GM12874 (cell line): ENCODE results near the gene TDRD5.

Experiments
- TF ChIP-seq, protein P1 (sequence below): IDR thresholded peaks from 2 replicates; pipeline ENCODE4 v1.5.1; 2011; ENCODE audit warnings: low read depth, mild to moderate bottlenecking, control low read depth, low read length, moderate library complexity; ENCODE audit not compliant: insufficient read depth

TDRD5 gene, protein sequence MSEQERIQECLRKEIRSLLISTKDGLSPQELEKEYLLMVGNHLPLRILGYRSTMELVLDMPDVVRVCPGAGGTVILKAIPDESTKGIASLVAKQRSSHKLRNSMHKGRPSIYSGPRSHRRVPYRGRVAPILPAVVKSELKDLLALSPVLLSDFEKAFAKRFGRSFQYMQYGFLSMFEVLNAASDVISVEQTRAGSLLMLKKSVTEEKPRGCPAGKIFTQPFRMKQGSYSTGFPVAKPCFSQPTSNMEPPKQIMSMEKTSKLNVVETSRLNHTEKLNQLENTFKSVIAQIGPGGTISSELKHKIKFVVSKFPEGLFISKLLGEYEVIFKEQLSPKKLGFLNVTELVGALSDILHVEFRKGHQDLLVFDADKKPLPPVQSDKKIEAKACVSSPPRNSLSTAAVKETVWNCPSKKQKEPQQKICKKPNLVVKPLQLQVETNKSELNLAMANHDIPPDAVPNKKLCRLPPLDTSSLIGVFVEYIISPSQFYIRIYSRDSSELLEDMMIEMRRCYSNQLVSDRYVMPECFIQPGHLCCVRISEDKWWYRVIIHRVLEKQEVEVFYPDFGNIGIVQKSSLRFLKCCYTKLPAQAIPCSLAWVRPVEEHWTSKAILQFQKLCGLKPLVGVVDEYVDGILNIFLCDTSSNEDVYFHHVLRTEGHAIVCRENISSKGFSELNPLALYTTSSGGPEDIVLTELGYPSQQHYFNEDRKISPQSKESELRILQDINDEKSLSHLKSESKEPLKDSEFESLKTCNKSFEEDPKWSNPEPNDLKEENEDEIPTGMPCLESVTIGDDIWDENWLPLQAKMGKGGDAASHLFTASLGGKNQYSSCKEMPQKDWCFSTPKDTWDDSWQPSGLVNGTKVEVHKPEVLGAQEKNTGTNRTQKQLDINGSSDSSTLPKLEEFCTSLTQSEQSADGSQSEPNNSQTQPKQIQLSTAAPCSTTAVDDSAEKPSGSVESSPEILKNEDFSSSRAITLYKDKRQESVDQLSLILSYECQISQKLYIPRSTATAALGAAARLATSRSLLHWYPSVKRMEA

DNA sequence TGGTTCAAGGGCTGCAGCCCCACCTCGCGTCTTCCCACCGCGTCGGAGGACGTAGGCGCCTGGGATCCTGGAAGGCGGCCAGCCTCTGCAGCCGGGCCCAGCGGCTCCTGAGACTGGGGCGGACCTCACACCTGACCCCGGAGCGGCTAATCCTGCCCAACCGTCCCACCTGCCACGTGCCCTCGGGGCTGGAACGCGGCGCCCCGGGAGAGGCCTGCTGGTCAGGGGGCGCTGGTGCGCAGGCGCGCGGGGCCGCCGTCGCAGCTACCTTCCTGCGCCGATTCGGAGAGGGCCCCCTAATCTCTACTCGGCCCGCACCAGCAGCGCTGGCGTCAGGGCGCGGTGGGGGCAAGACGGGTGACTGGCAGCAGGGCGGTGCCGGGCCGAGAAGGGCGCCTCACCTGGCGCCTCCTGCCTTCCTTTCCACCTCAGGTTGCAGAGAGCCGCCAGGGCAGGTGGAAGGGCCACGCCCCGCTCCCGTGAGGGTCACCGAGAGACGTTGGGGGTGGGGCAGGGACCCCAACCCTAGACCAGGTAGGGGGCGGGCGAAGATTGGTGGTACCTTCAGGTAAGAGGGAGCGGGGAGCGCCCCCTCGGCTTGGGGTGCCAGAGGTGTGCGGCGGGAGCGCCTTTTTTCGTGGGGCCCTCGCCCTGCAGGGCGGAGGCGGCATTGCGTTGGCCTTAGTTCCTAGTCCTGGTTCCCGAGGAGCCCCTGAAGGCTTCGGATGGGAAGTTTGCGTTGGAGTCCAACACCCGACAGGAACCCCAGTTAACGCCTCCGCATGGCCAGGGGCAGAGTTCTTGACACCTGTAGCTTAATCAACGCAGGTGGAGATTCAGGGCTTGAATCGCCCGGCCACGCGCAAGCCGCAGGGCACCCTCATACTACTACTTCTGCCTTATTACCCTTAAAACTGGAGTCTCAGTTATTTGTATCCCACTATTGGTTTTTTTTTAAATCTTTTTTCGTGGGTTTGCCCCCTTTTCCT is at the start of gene TDRD5:
Gene TDRD5 (plus strand): TSS at position 241 of the 989 bp plus-strand sequence. CDS start 784 bp downstream, outside the sequence.
- TF ChIP-seq, protein P1, sequence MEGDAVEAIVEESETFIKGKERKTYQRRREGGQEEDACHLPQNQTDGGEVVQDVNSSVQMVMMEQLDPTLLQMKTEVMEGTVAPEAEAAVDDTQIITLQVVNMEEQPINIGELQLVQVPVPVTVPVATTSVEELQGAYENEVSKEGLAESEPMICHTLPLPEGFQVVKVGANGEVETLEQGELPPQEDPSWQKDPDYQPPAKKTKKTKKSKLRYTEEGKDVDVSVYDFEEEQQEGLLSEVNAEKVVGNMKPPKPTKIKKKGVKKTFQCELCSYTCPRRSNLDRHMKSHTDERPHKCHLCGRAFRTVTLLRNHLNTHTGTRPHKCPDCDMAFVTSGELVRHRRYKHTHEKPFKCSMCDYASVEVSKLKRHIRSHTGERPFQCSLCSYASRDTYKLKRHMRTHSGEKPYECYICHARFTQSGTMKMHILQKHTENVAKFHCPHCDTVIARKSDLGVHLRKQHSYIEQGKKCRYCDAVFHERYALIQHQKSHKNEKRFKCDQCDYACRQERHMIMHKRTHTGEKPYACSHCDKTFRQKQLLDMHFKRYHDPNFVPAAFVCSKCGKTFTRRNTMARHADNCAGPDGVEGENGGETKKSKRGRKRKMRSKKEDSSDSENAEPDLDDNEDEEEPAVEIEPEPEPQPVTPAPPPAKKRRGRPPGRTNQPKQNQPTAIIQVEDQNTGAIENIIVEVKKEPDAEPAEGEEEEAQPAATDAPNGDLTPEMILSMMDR: no peak

DNA sequence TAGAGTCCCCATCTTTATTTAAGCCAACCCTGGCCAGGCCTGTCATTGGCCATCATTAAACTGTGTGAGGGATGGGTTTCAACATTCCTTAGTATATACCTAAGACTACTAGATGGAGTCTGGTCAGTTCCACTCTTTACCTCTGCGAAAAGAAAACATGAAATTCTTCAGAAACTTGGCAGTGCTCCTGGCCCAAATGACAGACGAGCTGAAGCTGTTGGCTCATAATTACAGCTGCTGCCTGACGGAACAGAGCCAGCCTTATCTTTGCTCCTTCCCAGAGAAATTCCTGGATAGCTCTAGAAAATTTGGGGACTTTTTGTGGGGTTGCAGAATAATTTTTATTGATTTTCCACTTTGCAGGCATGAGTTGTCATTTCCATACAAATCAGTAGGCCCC is 46.3 kb upstream of the TDRD5 start:
- TF ChIP-seq, protein P1: no peak

DNA sequence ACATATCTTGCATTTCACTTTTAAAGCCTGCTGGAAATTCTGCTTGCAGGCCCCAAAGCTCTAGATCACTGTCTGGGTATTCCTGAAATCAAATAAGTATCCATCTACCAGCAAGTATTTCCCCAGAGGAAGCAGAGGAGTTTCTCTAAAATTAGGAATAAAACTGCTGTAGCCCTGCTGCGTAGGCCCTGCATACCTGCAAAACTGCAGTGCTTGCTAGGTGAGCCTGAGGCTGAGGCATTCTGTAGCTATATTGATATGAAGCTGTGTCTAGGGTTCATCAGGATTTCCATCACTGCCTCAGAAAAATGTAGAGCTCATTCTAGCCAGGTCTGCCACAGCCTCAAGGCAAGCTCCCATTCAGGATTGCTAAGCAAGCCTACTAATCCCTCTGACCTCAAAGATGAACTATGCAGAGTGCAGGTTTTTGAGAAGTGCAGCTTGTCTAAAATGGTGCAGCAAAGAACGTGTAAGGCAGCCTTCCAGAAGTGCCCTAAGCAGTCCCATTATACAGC is 44.6 kb upstream of the TDRD5 start:
- TF ChIP-seq, protein P1: no peak

DNA sequence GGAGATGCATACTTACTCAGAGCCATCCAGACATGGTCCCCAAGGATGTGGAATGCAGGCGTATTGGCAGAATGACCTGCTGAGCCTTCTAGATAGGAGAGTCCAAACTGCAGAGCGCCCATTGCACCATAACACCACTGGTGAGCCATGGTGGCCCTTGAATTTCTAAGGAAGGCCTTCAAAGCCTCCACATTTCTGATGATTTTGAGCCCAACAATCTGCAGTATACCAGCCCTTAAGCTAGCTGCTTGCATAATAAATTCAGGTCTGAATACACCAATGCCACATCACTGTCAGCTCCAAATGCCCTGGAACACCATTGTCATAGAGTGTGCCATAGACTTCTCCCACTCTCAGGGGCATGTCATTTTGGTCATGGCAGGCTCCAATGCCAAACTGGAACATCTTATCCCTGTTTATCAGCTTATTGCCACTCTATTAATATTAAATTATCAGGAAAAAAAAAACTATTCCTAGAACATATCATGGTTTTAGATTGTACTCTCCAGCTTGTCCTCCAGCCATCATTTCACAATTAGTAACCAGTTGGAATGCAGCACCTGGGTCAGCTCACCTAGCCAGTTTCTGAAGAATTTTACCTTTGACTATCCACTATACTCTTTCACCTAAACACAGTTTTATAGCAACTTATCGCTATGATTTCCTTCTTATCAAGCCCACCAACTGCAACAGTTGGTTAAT is 42.8 kb upstream of the TDRD5 start:
- TF ChIP-seq, protein P1: no peak

DNA sequence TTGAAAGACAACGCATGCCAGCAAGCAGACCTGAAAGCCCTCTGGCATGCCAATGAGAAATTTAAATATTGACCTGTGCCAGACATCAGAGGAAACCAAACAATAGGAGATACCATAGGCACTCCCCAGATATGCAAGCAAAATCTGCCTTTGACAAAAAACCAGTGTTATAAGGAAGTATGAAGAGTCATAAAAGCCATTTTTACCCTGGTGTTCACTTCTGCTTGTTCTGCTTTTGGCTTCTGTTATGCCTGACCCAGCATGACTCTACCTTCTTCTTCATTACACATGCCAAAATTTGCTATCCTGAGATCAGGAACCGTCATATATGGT is 42.3 kb upstream of the TDRD5 start:
- TF ChIP-seq, protein P1: no peak

DNA sequence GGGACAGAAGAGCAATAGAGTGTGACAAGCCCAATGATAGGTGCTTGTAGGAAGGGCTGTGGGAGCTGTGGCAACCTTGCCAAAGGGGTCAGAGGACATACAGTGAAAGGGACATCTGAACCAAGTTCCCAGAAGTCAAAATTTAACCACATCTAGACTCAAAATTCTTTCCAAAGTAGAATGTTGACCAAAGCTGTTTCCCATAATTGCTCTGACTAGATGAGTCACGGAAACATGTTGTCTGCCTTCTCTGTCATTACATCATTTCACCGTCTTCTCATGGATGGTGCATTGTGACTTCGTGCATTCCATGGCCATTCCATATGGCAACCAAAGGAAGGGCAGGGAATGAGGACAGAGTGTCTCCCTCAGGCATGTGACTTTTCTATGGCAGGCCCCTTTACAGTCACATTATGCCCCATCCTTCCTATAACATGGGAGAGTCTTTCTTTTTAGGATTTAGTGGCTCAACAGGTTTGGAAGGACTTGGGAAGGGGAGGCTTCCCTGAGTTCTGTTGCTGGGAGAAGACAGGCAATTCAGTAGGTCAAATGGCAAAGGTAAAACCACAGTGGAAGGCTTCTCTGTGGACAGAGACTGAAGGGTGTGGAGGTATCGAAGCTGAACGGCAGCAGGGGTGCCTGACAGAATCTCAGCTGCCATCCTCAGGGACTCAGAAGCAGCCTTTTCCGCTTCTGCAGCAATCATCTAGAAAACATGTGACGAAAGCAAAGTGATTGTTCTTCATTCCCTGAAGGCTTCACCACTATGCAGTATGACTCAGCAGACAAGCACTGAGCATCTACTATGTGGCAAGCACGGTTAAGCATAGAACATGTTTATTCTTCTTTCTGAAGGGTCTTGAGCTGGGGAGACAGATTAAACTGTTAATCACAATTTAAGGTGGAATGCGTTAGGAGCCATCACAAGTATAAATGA is 40.6 kb upstream of the TDRD5 start:
- TF ChIP-seq, protein P1: no peak
